Stimulated activated CD4-positive, alpha-beta T cell treated with anti-CD3 and anti-CD28 coated beads, Interleukin-12 subunit alpha, Interleukin-12 subunit beta, amount 100 ng/mL, for 24 hours (primary cell): ENCODE measurements around the gene CSRNP3.

Source experiments
- DNase-seq, 2 experiments: peaks; one replicate each; pipeline ENCODE4 v3.0.0-alpha.2; 2020; ENCODE audit warnings: low read depth in 2 of 2

CSRNP3 gene

DNA sequence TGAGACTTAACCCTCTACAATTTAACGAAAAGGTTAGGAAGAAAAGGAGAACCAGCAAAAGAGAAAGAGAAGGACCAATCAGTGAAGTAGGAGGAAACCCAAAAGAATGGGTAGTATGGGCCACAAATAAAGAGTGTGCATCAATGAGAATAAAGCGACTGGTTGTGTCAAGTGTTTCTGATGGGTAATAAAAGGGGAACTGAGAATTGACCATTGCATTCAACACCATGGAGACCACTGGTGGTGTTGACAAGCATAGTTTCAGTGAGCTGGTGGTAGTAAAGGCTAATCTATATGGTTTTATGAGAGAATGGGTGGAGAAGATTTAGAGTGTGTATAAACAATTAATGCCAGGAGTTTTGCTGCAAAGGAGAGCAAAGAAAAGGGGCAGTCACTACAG lies 75.4 kb downstream of the CSRNP3 start:
- no peak for DNase-seq

DNA sequence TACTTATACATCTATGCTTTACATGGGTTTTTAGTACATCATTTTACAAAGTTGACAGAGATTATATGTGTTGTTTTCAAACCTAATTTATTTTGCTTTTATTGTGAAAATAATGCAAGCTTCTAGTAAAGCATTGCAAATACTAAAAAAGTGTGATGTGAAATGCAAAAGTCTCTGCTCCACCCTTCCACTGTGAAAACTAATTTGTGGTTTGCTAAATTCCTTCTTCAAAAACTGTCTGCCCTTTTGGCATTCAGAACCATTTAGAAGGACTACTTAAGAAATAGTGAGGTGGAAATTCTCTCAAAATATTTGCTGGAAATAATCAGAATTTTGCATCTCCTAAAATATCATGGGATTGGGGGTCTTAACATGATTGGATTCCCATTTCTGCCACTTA lies 78.4 kb downstream of the CSRNP3 start:
- DNase-seq: no peak

DNA sequence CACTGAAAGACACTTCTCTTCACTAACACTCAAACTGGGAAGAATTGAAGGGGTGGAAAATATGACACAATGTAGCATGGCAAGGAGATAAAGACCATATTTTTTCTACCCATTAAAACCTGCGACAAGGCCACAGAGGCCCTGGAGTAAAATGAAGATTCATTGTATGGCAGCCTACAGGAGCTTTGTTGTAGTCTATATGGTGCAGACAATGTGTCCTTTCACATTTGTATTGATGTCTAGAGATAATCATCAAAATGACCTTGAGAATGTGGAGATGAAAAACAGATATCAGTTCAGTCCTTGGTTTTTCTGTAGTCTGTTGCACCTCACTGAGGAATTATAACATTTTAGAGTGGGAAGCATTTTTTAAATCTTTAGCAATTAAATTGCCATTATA lies 80.1 kb downstream of the CSRNP3 start:
- no peak for DNase-seq

DNA sequence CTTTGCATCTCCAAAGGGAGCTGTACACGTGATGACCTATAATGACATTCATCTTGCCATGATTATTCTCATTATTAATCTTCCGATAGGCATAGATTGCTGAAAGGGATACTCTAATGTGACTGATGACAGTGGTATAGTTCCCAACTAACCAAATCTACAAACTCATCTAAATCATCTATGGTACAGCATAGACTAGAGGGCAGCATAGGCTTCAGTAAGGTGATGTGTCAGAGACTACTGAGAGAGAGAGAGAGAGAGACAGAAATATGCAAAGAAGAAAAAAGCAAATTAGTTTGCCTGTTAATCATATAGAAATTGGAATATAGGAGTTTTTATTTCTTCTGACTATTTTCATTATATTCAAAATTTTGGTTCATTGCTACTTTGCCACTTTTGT lies 89.3 kb downstream of the CSRNP3 start:
- no peak for DNase-seq

DNA sequence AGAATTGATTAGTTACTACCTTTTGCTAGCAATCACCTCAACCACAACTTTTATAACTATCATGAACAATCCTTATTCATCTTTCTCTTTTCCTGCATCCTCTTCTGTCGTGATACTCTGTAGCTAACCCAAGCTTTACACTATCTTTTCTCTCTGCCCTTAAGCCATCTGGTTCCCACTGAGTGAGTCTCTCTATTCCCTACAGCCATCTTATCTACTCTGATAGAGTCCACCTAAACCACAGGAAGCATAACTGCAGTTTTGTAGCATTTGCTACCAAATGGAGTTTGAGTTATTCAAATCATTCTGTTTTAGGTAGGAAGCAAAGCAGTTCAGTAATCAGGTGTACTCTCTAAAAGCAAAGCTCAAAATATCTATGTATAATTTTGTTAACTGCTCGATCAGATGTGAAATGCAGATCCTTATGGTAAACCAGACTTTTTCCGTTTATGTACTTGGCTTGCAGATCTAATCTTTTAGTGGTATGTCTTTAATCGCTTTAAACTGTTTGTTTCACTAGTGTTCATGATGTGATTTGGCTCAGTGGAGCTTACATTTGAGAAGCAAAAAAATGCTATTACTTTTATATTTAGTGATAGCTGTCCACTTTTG lies 91.0 kb downstream of the CSRNP3 start:
- no peak for DNase-seq

DNA sequence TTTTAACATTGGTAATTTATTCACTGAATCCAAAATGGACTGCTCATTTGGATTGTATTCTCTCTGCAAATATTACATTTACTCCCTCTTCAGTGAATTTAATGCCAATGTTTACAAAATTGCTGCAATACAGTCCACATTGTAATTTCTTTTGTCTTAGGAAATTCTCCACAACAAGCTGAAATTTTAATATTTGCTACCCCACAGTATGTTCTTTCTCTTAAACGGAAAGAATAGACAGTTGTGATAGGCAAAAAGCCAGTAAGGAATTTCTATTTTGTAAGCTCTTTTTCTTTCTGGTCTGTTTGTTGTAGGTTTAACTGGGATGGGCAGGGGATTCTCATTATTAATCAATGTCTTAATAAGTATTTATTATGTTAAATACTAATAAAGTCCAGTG lies 92.0 kb downstream of the CSRNP3 start:
- DNase-seq: no peak

DNA sequence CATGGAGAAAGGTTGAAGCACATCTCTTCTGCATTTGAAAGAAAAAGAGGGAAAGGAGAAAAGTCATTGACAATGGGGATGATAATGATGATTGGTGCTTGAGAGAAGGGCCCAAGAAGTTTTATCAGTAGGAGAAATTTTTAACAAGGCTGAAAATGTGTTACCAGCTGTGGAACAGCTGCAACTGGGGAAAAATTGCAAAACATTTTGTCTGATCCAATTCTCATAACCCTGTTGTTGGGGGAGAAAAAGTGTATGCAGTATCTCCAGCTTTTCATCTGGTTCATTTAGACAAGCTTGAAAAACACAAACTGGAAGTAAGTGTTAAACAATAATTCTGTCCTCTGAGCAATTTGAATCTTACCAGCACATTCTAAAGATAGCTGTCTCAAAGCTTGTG lies 92.7 kb downstream of the CSRNP3 start:
- no peak for DNase-seq

DNA sequence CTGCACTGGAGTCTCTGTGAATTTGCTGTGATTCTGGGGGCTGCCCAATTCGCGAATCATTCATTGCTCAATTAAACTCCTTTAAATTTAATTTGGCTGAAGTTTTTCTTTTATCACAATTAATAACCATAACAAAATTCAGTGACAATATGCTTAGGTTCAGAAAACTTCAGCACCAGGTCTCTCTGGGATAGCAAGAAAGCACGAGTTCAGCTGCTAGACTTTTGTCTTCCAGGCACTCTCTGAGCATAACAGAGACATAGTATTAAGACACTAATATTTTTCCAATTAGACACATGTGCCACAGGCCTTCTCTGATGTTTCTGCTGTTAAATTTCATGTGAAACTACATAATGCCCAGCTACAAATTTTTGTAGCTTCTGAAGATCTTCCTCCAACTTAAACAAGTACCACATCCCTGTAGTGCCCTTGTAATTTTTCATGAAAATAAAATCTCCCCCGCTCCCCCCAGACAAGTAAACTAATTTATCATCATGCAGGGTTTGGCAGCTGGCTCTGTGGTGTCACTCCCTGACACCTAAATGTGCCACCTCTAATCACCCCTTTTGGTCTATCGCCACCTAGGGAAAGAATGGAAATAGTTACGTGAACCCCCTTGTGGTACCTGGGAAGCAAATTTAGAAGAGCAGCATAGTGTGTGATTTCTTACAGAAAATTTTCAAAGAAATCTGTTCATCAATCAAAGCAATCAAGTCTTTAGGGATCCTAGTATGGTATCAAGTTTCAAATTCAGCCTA lies 94.1 kb downstream of the CSRNP3 start:
- no peak for DNase-seq

DNA sequence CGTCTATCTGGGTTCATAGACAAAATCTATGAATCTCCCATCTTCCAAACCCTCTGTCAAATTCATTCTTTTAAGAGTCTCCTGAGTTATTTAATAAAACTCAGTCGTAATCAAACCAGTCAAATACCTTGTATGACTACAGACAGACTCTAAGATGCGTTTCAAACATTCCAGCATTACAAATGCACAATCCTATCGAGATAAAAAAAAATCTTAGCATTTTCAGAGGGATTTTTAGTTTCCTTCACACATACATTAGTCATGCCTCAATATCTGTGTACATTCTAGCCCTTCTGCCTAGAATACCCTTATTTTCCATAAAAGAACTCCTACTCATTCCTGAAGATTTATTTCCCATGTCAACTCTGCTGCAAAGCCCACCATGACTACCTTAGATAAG lies 96.5 kb downstream of the CSRNP3 start:
- no peak for DNase-seq

DNA sequence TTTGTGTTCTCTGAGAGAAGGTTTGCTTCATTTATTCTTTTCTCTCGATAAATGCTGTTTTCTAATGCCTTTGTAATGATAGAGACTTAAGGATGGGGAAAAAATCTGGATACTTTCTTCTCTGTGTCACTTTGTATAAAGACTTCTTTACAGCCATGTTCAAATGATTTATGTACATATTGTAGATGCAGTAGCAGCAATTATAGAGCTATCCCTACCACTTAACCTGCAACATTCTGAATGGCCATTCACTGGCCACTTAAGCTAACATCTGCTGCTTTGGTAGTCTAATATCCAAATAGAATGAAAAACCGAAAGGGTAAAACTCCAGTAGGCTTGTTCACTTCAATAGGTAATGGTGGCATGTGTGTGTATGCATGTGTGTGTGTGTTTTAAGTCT lies 97.8 kb downstream of the CSRNP3 start:
- DNase-seq: no peak

DNA sequence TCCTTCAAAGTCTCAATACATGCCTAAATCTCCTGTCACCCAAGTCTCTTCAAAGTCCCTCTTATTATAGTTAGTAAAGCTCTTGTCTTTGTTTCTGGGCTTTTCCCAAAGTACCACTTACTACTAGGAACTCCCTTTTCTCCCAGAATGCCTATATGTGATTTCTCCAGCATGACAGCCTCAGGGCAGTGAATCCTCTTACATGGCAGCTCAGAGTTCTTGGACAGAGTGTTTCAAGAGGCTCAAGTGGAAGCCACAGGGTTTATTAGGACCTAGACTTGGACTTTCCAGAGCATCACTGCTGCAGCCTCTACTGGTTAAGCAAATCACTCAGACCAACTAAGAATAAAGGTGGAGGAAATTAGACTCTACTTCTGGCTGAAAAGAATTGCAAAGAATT lies 98.9 kb downstream of the CSRNP3 start:
- no peak for DNase-seq

DNA sequence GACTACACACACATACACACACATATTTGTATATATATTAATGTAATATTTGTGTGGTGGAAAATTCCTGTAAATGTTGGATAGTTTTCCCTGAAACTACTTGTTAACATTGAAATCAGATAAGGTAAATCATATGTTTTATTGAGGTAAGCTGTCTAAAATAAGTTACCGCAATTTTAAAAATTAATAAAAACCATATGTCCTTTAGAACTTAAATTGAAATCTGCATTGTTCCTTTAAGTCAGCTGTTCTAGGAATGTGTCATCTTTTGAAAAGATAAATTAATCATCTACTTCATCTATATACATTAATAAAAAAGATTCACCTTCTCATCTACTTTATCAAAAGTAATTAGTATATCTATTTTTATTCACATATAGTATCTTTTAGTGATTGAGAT lies 102.0 kb downstream of the CSRNP3 start:
- DNase-seq: no peak

DNA sequence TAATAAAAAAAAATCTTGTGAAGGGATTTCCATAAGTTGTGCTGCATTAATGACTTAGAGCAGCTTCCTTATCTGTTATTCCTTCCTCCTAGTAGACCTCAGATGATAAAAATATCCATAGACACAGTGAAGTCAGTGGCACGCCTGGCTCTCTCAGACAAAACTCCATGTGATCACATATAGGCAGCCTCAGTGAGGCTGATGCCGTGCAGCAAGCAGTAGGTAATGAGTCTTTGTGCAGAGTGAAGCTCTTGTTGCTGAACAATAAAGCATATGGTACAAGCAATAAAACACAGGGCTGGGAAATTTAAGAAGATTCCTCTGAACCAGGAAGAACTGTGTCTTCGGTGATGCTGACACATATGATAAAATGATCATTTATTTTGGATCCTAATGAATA lies 102.7 kb downstream of the CSRNP3 start:
- DNase-seq: no peak

DNA sequence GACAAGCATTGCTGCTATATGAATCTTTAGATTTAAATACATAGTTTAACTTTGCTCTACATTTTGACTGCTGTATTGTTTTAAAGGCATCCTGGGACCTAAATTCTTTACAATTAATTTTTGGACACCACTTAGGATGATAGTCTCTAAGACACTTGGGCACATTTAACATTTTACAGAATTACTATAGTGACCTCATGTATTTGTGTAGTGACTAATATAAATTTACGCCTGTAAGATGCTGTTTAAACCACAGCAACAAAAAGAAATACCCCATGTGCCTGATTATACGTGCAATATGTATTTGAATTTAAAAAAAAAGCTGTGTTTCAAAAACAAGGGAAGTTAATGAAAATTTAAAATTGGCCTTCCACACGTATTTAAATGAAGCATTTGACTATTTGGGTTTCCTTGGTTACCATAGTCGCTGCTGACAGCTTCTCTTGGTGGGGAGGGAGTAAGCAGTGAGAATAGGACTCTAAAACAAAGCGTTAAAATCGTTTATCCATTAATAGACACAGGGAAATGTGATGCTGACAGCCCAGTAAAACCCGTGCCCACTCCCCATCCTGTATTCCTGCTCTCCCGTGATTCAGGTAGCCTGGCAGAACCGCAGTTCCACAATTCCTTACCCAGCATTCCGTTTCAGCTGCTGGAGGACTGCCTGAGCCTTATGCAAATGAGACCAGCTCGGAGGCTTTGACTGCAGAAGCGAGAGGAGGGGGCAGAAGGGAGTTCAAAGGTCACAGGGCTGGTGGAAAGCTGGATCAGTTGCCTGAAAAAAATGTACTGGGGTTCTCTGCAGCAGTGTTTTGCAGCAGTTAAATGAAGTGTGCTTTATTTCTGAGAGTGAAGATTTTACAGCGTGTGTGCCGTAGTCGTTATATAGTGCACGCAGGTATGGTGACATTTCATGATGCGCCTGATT lies 104.3 kb downstream of the CSRNP3 start:
- no peak for DNase-seq

DNA sequence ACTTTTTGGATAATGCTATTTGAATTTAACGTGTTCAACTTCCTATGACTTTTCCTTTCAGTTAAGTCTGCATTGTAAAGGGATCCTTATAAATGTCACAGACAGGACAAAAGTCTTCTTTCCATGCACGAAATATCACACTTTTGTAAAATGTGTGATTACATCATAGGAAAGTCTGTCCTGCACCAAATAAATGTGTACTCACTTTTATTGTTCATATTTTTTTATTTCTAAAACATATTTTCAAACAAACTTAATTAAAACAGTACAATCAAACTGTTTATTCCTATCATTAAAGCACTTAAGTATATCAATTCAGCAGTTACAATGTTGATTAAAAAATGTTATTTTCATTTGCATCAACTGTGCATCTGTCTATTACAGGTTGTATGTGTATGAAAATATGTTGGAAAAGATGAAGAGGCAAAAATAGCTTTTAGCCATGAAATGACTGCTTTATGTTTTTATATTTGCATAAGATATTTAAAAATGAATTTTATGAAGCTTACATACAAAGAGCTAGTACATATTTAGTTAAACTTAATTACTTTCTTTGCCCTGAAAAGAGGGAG lies 105.6 kb downstream of the CSRNP3 start:
- DNase-seq: no peak

DNA sequence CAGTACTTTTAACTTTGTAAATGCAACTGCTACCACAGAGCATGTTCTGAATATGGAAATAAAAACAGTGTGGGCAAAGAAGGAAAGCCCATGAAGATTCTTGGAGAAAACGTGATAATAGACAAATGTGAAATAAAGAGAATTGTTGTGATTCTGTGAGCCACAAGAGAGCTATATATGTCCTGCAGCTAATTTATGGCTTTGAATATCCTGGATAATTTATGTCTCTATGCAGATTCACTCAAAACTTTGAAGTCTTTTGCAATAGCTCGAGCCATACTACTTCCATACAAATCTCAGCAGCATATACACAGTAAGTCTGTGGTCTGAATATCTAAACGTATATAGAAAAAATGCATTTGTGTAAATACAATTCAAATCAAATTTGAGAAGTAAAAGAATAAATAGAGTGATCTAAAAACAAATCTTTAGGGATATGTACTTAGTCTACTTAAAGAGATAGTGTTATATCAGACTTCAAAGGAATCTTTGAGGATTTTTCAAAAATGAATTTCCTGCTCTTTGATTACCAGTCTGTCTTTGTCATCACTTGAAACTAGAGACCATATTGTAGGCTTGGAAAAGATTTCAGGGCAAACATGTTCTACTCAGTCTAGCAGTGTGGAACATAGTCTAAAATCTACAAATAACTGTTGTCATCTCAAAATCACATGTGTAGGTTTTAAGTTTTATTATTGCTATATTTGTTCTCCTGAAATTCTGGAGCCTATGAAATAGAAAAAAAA lies 107.1 kb downstream of the CSRNP3 start:
- no peak for DNase-seq

DNA sequence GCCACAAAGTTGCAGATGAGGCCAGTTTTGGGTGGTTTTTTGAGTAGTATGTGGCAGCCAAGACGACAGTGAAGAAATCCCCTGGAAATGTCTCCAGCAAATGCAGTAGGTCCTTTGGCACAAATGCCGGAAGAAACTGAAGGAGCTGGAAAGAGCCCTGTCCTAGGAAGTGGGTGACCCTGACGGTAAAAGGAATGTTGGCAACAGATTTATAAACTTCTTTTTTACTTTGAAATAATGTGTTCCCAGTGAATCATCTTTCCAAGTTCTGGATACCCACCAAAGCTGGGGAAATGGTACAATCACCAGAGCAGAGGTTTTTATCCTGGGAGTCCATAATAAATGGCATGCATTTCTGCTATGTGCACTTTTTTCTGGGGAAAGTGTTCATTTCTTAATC lies 112.9 kb downstream of the CSRNP3 start:
- no peak for DNase-seq

DNA sequence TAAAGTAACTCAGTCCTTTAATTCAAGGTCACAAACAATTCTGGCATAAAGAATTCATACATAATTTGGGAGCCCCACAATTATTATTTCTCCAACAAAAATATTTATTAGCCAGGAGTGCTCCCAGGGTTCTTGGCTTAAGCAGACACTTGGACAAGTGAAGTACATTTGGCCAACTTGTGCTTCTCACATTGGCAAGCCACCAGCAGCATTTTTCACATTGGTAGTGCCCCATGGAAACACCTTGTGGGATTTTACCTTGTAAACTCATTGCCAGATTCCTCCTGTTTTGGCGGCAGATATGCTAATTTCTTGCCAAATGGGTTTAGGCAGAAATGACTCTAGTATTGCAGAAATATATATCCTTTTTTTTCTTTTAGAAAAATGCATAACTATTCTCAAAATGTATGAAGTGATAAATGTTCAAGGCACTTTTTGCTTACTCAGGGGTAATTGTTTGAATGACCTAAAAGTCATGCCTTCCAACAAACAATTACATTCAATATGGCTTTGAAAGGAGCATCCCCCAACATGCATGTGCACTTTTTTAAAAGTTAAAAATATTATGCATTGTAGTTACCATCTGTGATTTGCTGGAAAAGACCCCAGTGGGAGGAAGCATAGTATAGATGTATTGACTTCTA lies 113.5 kb downstream of the CSRNP3 start:
- DNase-seq: no peak

DNA sequence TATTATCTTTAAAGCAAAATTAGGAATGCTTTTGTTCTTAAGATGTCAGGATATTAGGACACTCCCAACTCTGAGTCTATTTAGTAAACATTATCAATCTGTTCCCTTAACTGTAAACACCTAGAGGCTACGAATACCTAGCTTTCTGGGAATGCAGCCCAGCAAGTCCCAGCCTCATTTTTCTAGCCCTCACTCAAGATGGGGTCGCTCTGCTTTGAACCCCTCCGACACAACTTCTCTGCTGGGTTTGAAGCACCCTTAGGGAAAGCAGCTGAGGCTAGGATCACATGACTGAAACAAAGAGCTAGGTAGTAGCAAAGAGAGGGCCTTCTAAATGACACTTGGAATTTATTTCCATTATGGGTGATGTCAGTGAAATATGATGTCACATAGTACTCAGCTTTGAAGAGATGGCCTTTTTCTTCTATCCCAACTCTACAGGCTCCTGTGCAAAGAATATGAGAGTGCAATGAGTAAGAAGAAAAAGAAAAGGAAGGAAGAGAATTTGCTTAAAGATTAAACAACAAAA lies 114.7 kb downstream of the CSRNP3 start:
- no peak for DNase-seq

DNA sequence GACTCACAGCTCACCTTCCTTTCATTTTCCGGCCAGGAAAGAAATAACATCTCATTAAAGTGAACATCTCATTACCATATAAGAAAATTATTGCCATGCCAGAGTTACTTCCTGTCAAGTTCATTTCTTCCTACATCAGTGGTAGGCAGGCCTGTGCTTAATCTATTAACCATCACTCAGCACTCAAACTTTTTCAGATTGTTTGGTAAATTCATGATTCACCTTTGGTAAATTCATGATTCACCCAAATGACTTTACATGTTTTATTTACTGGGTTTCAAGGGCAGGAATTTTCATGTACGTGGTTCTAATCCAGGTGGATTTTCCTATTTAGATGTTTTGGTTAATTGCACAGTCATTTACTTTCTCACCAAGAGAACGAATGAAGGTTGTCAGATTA lies 116.5 kb downstream of the CSRNP3 start:
- no peak for DNase-seq
